ENCODE data around the gene TREM1.

DNA sequence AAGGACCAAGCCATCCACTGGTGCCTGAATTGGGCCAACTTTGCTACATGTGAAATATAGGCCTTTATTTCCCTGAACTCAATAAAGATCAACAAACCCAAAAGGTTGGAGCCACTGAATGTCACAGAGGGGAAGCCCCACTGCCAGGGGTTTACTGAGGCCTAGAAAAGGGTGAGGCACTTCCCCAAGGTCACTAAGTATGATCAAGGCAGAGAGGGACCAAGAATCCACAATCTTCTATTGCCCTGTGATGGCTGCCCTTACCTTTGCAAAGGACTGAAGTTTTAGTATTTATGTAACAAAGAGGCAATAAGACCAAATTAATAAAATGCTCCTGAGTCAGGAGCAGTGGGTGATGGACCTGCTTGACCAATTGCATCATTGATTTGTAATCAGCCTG, 18.0 kb downstream of the TREM1 start:
- TF ChIP-seq, protein P1, sequence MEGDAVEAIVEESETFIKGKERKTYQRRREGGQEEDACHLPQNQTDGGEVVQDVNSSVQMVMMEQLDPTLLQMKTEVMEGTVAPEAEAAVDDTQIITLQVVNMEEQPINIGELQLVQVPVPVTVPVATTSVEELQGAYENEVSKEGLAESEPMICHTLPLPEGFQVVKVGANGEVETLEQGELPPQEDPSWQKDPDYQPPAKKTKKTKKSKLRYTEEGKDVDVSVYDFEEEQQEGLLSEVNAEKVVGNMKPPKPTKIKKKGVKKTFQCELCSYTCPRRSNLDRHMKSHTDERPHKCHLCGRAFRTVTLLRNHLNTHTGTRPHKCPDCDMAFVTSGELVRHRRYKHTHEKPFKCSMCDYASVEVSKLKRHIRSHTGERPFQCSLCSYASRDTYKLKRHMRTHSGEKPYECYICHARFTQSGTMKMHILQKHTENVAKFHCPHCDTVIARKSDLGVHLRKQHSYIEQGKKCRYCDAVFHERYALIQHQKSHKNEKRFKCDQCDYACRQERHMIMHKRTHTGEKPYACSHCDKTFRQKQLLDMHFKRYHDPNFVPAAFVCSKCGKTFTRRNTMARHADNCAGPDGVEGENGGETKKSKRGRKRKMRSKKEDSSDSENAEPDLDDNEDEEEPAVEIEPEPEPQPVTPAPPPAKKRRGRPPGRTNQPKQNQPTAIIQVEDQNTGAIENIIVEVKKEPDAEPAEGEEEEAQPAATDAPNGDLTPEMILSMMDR (IDR thresholded peaks at IDR 0.05) = no peak
- no peak for TF ChIP-seq POLR2A (IDR thresholded peaks at IDR 0.05)
